Hematopoietic multipotent progenitor cell (in vitro differentiated cells): ENCODE measurements around the gene UHRF1. TPM values are rescaled to one million over a fixed set of nuclear protein-coding genes. Genes with fewer than 3 reads are reported as not detected.
"Not testable (repeated sequence)": the region's sequence is repeated elsewhere in the genome, so short reads cannot be mapped to it uniquely, and the experiment has no call there.

Source experiments
- DNase-seq, 3 donors: peaks; one replicate each; pipeline ENCODE4 v3.0.0-alpha.2; 2011 to 2015; ENCODE audit warnings: low read depth in 2 of 3, low spot score in 2 of 3
- total RNA-seq: library from RNA; depleted of rRNA; stranded (reverse); fragments of >200 nt; gene quantifications from one replicate; pipeline ENCODE4 v1.2.3, GENCODE V29; 2012

Gene UHRF1
- total RNA-seq, 1 donor, result 51.4 TPM

DNA sequence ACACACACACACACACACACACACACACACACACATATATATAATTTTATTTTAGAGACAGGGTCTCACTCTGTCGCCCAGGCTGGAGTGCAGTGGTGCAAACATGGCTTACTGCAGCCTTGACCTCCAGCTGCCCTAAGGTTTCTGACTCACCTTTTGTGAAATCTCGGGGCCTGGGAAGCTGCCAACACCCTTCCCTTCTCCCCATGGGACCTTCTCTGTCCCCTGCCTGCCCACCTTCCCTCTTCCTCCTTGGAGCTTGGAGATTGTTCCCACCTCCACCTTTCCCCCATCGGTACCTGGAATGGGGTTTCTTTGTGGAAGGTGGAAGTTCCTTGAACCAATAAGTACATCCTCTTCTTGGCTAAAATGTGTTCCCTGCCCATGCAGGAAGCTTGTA lies 12.9 kb upstream of the UHRF1 start:
- DNase-seq, result no peak

DNA sequence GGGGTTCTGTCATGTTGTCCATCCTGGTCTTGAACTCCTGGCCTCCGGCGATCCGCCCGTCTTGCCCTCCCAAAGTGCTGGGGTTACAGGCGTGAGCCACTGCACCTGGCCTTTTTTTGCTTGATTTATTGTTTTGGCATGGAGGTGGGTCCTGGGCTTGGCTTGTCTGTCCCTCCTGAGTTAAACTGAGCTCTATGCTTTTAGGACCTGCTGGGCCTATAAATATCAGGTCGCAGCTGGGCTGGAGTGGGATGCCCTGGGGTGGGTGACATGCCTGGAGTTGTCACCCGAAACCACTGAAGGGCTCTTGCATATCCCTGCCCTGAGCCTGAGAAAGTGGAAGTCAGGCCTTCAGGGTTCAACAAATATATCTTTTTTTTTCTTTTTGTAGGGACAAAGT lies 12.2 kb upstream of the UHRF1 start:
- DNase-seq, result no peak

DNA sequence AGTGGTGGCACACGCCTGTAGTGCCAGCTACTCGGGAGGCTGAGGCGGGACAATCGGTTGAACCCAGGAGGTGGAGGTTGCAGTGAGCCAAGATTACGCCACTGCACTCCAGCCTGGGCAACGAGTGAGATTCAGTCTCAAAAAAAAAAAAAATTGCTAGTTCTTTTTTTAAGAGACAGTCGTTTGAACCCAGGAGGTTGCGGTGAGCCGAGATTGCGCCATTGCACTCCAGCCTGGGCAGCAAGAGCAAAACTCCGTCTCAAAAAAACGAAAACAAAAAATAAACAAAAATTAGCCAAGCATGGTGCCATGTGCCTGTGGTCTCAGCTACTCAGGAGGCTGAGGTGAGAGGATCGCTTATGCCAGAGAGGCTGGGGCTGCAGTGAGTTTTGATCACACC lies 8.4 kb upstream of the UHRF1 start:
- not testable (repeated sequence) for DNase-seq

DNA sequence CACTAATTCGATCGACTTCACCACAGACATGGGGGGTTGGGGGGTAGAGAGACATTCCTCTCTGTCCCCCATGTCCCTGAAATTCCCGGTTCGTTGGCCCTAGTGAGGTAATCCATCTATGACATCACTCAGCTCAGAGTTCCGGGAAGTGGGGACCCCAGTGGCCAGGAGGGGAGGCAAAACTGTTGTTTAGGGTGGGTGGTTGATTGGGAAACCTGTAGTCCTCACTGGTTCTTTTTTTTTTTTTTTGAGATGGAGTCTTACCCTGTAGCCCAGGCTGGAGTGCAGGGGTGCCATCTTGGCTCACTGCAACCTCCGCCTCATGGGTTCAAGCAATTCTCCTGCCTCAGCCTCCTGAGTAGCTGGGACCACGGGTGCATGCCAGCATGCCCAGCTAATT lies 6.5 kb upstream of the UHRF1 start, which contains the start of gene ARRDC5:
Gene ARRDC5 (minus strand): TSS at position 101 of the 400 bp plus-strand sequence. CDS start 71 bp downstream, at position 30.
- DNase-seq, result no peak

DNA sequence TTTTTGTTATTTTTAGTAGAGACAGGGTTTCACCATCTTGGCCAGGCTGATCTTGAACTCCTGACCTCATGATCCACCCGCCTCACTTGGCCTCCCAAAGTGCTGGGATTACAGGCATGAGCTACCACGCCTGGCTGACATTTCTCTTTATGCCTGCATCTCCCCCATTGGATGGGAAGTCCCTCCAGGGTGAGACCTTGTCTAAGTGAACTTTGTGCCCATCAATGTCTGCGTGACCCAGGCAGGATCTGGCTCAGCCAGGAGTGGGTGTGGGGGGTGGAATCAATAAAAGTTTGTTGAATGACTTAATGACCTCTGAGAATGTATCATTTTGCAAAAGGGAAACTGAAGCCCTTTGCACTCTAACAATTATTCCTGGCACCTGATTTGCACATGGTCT lies 4.8 kb upstream of the UHRF1 start:
- no peak for DNase-seq

DNA sequence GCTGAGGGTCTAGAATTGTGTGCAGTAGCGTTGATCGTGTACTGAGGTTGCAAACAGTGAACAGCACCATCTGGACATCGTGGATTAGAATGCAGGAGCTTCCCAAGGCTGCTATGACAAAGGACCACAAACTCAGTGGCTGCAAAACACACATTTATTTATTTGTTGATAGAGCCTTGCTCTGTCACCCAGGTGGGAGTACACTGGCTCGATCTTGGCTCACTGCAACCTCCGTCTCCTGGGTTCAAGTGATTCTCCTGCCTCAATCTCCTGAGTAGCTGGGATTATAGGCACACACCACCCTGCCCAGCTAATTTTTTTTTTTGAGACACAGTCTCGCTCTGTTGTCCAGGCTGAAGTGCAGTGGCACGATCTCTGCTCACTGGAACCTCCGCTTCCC lies 2.3 kb upstream of the UHRF1 start:
- no peak for DNase-seq

DNA sequence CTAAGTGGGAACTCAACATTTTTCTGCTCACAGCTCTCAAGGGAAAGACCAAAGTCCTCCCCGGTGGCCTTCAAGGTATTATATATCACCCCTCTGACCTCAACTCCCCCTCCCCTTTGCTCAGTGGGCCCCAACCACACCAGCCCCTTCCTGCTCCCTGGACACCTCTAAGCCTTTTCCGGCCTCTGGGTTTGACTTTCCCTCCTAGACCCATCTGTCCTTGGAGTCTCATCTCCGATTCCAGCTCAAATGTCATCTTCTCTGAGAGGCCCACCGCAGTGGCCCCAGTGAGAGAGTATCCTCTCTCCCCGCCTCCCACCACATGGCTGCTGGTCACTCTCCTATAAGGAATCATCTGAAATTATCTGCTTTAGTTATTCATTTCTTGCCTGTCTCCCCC lies 941 bp upstream of the UHRF1 start:
- no peak for DNase-seq

DNA sequence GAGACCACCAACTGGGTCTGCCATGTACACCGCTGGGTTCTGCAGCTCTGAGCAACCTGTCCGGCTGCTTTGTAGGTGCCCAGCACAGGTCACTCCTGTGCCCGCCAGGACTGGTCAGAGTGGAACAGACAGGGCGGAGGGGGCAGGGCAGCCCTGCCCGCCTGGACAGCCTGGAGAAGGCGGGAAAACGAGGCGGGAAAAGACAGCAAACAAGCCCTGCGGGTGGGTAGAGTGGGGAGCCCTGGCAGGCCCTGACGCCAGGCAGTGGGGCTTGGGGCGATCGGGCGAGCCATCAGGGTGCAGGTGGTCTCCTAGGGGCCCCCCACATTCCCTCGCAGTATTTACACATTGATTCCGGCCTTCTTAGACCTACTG lies 533 bp upstream of the UHRF1 start:
- DNase-seq, result no peak

DNA sequence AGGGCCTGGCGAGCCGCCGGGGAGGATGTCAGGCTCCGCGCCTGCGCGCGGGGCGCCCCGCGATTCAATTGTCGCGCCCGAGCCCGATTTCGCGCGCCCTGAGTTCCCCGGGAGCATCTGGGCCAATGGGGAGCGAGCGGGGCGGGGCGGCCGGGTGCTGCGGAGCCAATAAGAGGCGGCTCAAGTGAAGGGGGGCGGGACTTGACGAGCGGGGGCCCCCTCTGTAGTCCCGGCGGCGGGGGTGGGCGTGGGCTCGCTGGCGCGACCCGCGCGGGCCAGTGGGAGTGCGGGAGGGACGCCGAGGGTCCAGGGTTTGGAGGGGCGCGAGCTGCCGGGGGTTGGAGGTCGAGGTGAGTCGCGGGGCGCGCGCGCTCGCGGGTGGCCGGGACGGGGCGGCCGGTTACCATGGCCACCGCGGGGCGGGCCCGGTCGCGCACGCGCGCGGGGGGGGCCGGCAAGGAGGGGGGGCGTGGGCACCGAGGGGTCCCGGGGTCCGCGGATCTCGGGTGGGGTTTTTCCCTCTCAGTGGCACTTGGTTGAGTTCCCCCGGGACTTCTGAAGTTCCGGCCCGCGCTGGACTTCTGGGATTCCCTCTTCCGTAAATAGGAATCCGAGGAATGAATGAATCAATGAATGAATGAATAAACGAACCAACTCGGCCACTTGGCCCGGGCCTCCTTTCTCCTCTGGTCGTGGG lies 744 bp downstream of the UHRF1 start:
- DNase-seq, result peak; percentile 79 to 94 (median 88)

DNA sequence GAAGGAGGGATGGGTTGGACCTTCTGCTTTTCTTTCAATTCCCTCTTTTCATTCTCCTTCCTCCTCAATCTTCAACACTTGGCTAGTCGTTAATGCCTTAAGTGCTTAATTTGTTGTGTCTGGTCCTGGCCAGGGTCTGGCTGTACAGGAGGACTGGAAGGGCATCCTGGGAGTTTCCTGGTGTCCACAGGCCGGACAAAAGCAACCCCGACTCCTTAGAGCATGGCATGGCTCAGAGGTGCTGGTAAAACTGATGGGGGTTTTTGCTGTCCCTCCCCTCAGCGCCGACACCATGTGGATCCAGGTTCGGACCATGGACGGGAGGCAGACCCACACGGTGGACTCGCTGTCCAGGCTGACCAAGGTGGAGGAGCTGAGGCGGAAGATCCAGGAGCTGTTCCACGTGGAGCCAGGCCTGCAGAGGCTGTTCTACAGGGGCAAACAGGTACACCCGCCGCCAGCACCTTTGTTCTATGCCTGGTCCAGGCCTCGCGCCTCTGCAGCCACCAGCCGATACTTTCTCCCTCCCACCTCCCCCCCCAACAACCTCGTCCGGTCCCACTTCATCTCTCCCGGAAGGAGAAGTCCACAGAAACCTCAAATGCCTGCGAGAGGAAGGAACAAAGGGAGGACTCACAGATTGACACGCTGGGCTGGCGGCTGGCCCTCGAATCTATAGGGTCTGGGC lies 1.4 kb downstream of the UHRF1 start:
- peak in 2 of 3 donors; percentile 45 to 46 for DNase-seq

DNA sequence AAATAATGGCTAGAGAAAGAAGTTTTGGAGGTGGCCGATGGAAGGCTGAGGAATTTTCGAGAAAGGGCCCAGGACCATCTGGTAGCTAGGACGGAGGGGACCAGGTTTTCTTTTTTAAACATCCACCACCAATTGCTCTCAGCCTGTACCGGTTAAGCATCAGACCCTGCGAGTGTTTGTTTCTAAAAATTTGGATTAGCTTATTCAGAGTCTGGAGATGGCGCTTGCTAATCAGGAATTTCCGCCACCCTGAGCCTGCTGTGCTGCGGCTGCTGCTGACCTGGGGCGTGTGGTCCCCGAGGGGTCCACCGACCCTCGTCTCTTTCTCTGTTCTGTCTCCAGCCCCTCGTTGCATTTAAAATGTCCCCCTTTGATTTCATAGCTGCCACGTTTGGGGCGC lies 2.0 kb downstream of the UHRF1 start:
- DNase-seq, result no peak

DNA sequence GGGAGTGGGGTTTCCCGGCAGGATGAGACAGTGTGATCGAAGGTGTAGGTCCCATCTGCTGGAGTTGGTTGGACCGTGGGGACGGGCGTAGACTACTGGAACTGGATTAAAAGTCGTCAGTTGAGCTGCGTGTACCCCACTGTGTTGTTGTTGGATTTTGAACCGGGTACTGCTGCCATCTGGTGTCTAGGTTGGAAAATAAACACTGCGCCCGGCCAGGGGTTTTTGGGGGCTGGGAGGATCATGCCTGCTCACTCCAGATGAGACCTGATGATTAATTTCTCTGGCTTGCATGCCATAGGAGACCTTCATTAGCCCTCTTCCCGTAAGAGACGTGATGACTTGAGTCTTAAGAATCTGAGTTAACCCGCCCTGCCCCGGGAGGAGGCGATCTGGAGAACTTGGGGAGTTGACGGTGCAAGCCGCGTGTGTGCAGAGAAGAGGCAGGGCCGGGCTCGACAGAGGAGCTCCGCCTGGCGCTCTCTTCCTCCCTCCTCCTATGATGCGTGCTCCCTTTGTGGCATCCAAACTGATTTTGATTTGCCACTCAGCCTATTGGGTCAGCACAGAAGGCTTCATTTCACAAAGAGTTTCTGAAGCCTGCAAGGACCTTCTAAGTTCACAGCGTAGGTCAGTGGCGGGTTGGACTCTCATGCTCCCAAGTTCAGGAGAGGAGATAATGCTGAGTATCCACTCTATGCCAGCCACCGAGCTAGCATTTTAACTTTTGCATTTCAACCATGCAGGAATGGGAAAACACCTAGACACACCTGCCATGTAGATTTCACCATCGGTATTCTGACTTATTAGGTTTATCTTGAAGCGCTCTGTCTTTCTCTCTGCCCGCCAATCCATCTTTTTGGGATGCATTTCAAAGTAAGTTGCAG lies 2.7 kb downstream of the UHRF1 start:
- DNase-seq, result peak in 2 of 3 donors; percentile 77 to 85

DNA sequence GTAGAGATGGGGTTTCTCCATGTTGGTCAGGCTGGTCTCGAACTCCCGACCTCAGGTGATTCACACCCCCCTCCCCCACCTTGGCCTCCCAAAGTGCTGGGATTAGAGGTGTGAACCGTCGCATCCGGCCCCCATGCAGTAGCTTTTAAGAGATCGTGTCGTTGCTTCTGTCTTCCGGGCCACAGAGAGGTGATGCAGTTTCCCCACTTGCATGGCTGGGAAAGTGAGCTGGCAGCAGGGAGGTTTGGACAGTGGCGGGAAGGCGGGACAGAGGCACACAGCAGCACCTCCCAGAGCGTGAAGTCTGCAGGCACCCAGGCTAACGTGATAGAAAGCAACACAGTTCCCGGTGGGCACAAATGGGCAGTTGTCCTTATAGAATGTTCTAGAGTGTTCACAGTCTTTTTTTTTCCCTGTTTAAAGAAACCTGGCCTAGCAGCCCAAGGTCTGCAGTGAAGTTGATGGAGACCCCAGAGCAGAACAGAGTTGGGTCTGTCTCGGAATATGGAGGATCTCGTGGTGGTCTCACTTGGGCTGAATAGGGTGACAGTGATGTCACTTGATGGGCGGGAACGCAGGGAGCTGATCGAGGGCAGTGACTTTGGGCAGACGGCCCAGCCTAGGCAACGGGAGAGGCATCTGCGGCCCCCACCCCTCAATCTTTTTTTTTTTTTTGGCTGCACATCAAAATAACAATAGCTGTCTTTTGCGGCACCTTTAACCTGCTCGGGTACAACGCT lies 4.9 kb downstream of the UHRF1 start:
- no peak for DNase-seq

DNA sequence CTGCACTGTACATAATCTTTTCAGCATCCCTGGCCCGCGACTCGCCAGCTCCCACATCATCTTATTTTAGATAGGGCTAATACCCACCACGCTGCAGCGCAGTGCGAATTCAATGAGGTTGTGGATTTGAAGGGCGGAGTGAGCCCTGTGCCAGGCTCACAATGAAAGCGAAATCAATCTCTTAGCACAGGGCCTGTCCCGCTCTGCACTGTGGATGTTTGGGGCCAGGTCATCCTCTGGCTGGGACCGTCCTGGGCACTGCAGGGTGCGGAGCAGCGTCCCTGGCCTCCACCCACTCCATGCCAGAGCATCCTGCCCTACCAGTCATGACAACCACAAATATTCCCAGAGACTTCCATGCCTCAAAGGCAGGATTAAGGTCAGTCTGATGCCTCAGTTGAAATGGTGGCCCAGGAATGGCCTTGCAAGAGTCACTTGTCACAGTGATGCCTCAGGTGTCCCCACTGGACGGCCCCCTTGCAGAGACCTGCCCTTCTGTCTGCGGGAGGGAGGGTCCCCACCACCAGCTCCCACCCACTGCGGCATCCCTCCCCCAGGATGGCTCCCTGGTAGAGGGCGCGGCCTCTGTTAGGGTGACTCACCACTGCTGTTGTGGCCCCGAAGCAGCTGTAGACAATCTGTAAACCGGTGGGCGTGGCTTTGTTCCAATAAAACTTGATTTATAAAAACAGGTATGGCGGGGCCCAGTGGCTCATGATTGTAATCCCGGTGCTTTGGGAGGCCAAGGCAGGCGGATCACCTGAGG lies 5.6 kb downstream of the UHRF1 start:
- peak in 2 of 3 donors; percentile 48 to 52 for DNase-seq

DNA sequence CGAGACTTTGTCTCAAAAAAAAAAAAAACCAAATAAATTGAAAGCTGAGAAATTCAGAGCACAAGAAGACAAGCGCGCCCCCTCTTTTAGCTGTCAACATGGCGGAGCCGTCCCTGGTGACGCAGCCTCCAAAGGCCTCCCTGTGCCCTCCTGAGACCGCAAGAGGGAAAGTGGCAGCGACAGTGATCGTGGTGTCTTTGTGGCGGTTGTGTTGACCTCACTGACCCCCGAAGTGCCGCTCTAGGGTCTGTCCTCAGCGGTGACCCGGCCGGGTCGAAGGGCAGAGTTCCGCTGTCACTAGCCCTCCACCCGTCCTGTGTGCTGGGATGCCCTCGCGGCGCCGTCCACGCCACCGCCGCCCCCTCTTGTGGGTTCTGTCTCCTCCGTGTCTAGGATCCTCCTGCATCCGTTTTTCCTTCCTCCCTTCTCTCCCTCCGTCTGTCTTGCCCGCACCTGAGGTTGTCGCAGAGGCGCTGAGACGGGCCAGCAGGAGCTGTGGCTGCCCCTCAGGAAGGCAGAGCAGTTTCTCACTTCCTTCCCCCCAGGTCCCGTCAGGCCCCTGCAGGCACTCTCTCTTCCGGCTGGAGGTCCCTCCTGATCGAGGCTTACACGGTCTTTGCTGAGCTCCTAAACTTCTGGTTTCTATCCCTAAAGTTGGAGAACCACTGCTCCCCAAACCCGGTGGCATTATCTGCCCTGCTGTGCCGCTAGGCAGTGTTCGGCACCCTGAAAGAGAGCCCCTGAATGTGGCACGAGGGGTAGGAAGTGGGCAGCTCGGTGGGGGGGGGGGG lies 7.2 kb downstream of the UHRF1 start:
- DNase-seq, result peak in 2 of 3 donors; percentile 64 to 70

DNA sequence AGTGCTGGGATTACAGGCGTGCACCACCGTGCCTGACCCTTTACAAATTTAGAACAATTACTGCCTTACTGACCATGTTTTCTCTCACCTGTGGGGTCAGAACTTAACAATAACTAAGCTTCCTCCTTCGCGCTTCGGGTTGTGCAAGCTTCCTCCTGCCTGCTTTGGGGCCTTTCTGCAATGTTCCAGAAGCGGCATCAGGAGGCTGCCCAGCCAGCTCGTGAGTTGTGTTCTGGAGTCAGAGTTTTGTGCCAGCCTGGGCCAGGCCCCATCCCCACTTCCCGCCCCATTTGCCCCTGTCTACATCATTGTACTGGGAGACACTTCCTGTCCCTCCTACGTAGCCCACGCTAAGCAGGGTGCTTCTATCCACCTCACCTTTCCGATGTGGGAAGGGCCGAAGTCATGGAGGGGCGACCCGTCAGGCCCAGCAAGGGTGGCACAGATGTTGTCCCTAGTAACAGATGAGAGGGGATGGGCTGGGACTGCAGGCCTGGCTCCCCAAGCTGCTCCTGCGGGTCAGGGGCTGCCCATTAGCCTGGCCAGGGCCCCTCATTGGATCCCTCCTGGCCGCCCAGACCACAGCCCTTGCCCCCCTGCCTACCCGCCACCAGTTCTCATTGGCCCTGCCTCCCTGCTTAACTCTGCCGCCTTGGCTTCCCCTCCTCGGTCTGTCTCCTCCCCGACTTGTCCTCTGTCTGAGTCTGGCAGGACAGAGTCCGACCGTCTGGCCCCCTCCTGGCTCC lies 13.4 kb downstream of the UHRF1 start:
- DNase-seq, result no peak

DNA sequence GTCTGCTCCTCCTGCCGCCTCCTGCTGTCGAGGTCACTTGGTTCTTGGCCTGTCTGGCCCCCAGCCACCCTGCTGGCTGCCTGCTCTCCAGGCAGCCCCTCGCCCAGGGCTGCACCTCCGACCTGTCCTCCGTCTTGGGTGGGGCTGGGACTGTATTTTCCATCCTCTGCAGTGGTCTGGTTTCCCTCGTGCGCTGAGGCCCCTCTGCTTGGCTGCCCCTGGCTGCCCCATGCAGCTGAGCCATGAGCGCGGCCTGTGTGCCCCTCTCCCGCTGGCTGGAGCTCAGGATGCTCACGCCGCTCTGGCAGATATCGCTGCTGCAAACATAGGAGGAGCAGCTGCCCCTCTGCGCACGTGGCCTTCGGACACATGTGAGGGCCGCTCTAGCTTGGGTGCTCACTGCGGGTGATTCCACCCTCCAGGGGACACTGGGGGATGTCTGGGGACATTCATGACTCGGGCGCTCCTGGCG lies 14.0 kb downstream of the UHRF1 start:
- no peak for DNase-seq

DNA sequence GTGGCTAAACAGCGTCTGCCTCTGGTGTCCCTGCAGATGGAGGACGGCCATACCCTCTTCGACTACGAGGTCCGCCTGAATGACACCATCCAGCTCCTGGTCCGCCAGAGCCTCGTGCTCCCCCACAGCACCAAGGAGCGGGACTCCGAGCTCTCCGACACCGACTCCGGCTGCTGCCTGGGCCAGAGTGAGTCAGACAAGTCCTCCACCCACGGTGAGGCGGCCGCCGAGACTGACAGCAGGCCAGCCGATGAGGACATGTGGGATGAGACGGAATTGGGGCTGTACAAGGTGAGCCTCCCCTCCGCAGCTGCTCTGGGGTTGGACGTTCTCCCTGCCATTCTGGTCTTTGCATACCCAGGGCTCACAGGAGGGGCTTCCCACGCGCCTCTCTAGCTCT lies 19.9 kb downstream of the UHRF1 start:
- DNase-seq, result no peak
